WERI-Rb-1 (cell line): ENCODE measurements around the gene PATJ.

ENCODE experiments used
- DNase-seq: peaks from one replicate; pipeline ENCODE4 v3.0.0-alpha.2; 2020
- H3K27ac ChIP-seq: fragments of 250-450 bp; sonication (Bioruptor Pico); 2 replicates; pipeline ENCODE4 v1.5.1; 2020; ENCODE audit warnings: mild to moderate bottlenecking, moderate library complexity
- H3K27me3 ChIP-seq: fragments of 250-450 bp; sonication (Bioruptor Pico); 2 replicates; pipeline ENCODE4 v1.5.1; 2021; ENCODE audit warnings: mild to moderate bottlenecking, low read depth, moderate library complexity; ENCODE audit not compliant: insufficient read depth, severe bottlenecking
- H3K36me3 ChIP-seq: fragments of 250-450 bp; sonication (Bioruptor Pico); 2 replicates; pipeline ENCODE4 v1.5.1; 2020; ENCODE audit warnings: mild to moderate bottlenecking, moderate library complexity
- H3K4me3 ChIP-seq: 2 replicates; pipeline ENCODE4 v1.5.1; 2011; ENCODE audit warnings: low read depth, mild to moderate bottlenecking, control low read depth, low read length
- H3K9me3 ChIP-seq: fragments of 250-450 bp; sonication (Bioruptor Pico); 2 replicates; pipeline ENCODE4 v1.5.1; 2021; ENCODE audit warnings: mild to moderate bottlenecking, moderate library complexity; ENCODE audit not compliant: severe bottlenecking
- TF ChIP-seq, protein P1 (sequence below): IDR thresholded peaks from 2 replicates; pipeline ENCODE4 v1.5.1; 2011; ENCODE audit warnings: low read depth, mild to moderate bottlenecking, control low read depth, inconsistent platforms, low read length

PATJ gene

GRCh38 chr1:62117018-62117750 lies 374.9 kb downstream of the PATJ start:
- H3K27me3 ChIP-seq = no peaks in the 10 kb centered on the region
- H3K4me3 ChIP-seq = no peak overlapping the region
- H3K36me3 ChIP-seq = no peaks in the 10 kb centered on the region
- no peak for DNase-seq
- H3K9me3 ChIP-seq = no peaks in the 10 kb centered on the region
- no peak overlapping the region for H3K27ac ChIP-seq
- TF ChIP-seq, protein P1, sequence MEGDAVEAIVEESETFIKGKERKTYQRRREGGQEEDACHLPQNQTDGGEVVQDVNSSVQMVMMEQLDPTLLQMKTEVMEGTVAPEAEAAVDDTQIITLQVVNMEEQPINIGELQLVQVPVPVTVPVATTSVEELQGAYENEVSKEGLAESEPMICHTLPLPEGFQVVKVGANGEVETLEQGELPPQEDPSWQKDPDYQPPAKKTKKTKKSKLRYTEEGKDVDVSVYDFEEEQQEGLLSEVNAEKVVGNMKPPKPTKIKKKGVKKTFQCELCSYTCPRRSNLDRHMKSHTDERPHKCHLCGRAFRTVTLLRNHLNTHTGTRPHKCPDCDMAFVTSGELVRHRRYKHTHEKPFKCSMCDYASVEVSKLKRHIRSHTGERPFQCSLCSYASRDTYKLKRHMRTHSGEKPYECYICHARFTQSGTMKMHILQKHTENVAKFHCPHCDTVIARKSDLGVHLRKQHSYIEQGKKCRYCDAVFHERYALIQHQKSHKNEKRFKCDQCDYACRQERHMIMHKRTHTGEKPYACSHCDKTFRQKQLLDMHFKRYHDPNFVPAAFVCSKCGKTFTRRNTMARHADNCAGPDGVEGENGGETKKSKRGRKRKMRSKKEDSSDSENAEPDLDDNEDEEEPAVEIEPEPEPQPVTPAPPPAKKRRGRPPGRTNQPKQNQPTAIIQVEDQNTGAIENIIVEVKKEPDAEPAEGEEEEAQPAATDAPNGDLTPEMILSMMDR = no peak

- Histone ChIP-seq H3K27ac (no peak overlapping the region), H3K36me3 (no peaks in the 10 kb centered on the region), H3K4me3 (no peak overlapping the region), H3K9me3 (no peaks in the 10 kb centered on the region), H3K27me3 (no peaks in the 10 kb centered on the region)
- DNase-seq = no peak
- TF ChIP-seq, protein P1 = no peak
Observed at GRCh38 chr1:62126579-62127290, 384.5 kb downstream of the PATJ start.

DNA sequence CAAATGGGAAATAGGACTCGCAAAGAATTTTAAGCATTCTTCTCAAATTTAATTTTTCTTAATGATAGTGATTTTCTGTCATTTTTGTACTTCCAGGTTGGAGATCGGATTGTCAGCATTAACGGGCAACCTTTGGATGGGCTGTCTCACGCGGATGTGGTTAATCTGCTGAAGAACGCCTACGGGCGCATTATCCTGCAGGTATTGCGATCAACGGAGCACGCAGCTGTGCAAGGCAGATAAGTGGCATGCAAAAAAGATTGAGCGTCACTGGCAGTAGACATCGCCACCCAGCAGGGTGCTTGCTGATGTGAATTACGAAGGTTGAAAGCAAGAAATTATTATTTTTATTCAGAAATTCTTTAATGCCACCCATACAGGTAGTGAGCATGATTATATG lies 386.5 kb downstream of the PATJ start:
- TF ChIP-seq, protein P1 = no peak
- Histone ChIP-seq H3K4me3 (no peak overlapping the region), H3K36me3 (no peaks in the 10 kb centered on the region), H3K27ac (no peak overlapping the region), H3K27me3 (no peaks in the 10 kb centered on the region), H3K9me3 (no peaks in the 10 kb centered on the region)
- DNase-seq = no peak

DNA sequence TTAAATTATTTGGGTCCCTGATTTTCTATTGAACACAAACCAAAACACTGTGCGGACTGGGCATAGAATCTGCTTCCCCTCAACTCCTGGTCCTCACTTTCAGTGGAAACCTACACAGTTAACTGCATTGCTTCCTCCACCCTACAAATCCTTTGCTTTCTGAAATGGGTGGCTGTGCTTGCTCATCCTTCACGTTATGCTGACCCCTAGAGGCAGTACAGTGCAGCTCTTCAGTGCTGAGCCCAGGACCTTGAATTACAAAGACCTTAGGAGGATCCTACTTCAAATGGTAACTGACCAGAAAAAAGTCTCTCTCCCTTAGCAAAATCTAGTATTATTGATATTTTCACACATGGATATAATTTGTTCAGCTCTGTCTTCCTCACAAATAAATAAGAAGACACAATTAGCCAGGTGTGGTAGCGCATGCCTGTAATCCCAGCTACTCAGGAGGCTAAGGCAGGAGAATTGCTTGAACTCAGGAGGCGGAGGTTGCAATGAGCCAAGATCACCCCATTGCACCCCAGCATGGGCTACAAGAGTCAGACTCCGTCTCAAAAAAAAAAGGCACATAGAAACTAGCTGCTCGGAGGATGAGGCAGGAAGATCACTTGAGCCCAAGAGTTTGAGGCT lies 388.9 kb downstream of the PATJ start:
- H3K9me3 ChIP-seq = no peaks in the 10 kb centered on the region
- TF ChIP-seq, protein P1 = peak; percentile 83
- H3K27ac ChIP-seq = no peak overlapping the region
- no peaks in the 10 kb centered on the region for H3K27me3 ChIP-seq
- DNase-seq = peak; percentile 55
- no peak overlapping the region for H3K4me3 ChIP-seq
- H3K36me3 ChIP-seq = no peaks in the 10 kb centered on the region

GRCh38 chr1:62138029-62138428 lies 395.7 kb downstream of the PATJ start:
- Histone ChIP-seq H3K27ac (no peak overlapping the region), H3K4me3 (no peak overlapping the region), H3K27me3 (no peaks in the 10 kb centered on the region), H3K9me3 (no peaks in the 10 kb centered on the region), H3K36me3 (no peaks in the 10 kb centered on the region)
- TF ChIP-seq, protein P1 = no peak
- no peak for DNase-seq
